ENCODE results near the gene GPAT3.
"Not testable (repeated sequence)": the region's sequence is repeated elsewhere in the genome, so short reads cannot be mapped to it uniquely, and the experiment has no call there.

The GPAT3 gene
- total RNA-seq = 4.5 to 9.3 (median 6.9) reads per million in 4 donors

DNA sequence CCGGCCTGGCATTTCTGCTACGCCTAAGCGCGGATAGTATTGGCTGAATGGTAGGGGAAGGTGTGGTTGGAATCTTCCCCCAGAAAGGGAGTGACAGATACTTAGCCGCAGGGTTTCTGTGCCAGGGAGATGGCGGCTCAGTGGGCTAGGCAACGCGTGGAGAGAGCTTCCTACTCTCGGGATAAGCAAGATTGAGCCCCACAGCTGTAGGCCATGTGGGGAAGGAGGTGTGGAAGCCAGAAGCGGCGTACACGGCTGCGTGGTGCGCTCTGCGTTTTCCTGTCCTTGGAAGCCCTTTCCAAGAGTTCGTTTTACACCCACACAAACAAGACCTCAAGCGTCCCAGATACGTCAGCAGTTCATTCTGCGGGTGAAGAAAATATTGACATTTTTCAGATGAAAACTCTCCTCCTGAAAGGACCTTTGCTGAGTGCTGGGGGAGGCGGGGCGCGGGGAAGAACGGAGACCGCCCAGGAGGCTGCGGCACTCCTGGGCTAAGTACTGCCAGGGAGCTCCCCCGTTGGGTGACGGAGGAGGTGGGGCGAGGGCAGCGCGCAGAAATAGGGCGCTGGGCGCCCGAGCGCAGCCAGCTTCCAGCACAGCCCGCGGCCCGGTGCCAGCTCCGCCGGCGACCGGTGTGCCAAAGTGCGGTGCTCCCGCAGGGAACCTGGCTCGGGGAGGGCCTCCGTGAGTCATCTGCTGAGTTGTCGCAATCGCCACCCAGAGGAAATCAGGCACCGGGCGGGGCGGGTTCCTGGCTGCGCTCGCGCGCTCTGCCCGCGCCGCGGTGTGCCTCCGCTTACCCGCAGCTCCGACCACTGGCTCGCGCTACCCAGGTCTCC is at the start of gene GPAT3:
GPAT3 (plus strand) TSS at position 589 of the 842 bp plus-strand sequence. CDS start 515 bp downstream, outside the sequence.
- peak; percentile 24 to 66 (median 45) for DNase-seq

DNA sequence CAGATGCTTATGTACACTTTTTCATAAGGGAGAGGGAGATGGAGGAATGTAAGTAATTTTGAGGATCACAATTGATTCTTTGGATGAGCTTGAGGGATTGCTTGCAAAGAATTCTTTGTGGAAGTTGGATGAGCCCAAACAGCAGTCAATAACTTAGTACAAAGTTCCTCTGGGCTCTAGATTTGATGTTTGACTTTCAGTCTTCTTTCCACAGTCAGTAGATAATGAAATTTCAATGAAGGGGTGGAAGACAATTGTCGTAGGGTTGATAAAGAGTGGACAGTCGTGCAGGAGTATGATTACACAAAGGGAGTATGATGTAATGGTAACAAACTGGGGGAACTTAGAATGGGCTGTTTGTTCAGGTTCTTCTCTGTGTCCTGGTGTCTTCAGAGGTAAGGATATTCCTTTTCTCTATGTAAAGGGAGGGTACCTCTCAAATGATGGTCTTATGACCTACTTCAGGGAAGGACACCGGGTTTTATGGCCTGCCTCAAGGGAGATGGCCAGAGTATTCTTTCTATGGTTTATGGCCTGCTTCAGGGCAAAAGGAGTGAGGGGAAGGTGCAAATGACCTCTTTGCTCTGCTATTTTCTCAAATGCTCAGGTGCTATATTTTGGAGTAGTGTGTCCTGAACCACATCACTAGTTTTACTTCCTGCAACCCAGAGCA is 49.3 kb upstream of the GPAT3 start:
- no peak for DNase-seq

DNA sequence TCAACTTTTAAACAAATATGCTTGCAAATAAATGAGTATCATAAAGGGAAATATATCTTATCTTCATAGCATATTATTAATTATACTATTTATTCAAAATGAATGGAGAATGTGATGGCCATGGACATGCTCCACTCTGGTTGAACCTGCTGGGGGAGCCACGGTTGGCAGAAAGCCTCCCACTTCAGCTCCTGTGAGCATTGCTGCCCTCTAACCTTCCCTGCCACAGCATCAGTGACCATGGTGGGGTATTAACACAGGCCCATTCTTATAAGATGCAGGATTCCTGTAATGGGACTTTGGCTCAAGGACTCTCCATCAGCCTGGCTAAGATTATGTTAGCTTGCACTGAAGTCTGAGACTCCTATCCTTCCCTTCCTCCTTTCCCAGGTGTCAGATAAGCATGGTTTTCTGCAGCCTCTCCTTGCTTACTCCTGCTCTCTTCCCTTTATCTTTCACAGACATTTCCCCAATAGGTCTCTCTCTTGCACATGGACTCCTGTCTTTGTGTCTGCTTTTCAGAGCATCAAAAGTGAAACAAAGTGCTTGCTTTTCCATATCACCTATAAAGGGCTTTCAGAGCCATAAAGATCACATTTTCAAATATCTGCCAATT is 46.1 kb upstream of the GPAT3 start:
- DNase-seq = no peak

DNA sequence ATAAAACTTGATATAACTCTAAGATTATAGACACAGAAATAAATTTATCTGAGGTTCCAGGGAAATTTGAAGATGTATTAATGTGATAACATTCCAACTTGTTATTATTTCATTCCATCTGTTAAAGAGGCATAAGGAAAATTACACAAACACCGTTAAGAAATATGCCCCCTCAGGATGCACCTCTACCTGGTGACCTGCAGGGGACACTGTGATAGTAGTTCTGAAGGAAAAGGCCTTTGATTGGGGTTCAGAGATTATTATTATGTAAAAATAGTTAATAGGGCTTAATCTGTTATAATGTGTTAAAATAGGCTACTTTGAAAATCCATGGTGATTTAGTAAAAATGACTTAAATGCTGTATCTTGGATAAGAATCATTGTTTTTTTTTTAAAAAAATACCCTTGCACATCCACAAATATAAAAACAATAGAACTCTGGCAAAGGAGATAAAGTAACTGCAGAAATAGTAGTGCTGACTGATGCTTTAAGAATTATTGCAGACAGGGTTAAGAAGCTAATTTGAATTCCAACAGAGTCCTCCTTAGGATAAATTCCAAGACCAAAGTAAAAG is 44.9 kb upstream of the GPAT3 start:
- DNase-seq = peak in 1 of 5 donors; percentile 19

DNA sequence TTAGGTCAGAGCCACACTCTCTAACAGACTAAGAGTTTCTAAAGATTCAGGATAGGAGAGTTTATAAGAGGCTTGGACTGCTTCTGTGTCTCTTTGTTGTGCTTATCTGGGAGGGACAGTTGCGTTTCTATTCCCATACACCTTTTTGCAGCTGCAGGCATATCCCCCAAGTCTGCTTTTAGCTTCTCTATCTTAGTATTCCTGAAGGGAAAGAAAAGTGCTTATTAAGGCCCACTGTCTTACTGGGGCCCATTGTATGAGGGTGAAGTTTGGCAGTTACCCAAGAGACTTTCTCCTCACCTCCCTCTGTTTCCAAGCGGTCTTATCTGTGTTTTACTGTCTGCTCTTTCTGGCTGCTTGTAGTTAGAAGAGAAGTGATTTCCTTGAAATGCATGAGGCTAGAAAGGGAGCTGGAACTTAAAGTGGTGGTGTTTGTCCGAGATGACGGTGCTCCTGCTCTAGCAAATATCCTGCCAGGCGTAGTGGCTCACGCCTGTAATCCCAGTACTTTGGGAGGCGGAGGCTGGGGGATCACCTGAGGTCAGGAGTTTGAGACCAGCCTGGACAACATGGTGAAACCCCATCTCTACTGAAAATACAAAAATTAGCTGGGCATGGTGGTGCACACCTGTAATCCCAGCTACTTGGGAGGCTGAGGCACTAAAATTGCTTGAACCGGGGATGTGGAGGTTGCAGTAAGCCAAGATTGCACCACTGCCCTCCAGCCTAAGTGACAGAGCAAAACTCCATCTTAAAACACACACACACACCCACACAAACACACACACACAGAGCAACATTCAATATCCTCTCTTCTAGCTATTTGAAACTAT is 39.6 kb upstream of the GPAT3 start:
- not testable (repeated sequence) for DNase-seq

DNA sequence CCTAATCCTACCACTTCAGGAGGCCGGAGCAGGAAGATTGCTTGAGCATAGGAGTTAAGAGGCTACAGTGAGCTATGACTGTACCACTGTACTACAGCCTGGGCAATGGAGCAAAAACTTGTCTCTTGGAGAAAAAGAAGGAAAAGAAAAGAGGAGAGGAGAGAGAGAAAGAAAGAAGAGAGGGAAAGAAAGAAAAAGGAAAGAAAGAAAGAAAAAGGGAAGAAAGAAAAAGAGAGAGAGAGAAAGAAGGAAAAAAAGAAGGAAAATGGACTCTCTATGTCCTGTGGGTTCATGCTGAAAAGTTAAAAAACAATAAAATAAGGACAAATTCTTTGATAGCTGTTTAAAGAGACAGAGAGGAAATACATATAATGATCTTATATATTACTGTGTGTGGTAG is 37.7 kb upstream of the GPAT3 start:
- no peak for DNase-seq

DNA sequence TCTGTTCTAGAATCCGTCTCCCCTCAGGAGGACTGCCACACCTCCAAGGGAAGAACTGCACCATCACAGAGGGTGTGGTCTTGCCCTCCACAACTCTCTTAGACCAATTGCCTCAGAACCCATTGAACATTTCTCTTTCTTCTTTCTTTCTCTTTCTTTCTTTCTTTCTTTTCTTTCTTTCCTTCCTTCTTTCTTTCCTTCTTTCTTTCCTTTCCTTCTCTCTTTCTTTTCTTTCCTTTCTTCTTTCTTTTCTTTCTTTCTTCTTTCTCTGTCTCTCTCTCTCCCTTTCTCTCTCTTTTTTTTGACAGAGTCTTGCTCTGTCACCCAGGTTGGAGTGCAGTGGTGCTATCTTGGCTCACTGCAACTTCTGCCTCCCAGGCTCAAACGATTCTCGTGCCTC is 34.2 kb upstream of the GPAT3 start:
- DNase-seq = not testable (repeated sequence)

DNA sequence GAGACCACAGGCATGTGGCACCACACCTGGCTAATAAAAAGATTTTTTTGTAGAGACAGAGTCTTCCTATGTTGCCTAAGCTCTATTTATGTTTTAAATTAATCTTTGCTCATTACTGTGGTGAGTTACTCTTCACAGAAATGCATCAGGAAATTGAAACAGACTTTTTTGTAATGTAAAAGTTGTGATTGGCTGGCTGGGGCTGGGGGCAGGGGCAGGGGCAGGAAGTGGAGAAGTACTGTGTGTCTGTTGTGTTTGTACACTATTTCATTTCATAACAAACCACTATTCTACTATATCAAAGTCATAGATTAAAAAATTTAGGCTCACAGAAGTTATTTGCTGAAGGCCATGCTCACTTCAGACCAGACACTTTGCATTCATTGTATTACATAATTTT is 31.9 kb upstream of the GPAT3 start:
- peak in 1 of 5 donors; percentile 11 for DNase-seq

DNA sequence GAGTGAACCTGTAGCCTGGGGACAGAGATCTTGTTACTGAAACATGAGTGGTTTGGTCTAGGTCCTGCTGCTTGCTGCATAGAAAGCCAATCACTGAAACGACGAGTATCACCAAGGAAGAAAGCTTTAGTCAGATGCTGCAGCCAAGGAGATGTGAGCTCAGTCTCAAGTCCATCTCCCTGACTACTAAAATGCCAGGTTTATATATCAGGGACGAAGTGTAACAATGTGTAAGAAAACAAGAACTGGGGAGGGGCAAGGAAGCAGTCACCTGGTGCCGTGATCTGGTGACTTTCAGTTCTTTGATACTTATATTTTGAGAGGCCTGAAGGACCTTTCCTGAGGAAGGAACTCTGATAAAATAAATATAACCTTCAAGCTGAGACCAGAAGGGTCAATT is 31.4 kb upstream of the GPAT3 start:
- no peak for DNase-seq

DNA sequence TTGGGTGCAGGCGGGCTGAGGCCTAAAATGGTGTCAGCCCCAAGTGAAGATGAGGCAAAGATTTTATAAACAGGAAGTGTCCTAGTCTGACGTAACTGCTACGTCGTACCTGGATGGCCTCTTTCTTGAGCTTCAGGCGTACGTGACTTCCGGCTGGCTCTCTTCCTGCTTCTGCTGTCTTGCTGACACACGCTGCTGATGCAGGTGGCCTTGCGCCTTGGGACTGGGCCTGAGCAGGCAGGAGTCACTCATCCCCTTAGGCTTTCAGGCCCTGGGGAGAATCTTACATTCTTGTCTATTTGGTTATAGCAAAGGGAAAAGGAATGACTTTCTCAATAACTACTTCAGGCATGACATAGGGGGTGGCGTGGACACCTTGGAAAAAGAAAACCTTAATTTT is 30.9 kb upstream of the GPAT3 start:
- no peak for DNase-seq

DNA sequence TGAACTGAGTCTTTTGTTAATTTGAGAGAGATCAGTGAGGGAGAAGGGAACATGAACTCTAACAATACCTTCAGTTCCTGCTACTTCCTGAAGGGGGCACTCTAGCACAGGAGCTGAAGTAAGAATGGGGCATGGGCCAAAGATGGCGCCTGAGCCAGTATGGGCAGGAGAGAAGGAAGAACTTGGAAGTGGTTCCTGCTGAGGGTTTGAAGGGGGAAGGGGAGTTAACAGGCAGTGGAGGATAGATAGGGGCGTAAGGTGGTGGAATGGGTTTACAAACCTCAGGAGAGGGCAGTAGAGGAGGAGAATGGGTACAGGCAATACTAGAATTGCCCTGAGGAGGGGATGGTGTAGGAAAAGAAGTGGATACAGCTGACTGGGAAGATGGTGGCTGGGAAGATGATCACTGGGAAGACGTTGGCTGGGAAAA is 26.7 kb upstream of the GPAT3 start:
- peak in 4 of 5 donors; percentile 28 to 53 (median 39) for DNase-seq

DNA sequence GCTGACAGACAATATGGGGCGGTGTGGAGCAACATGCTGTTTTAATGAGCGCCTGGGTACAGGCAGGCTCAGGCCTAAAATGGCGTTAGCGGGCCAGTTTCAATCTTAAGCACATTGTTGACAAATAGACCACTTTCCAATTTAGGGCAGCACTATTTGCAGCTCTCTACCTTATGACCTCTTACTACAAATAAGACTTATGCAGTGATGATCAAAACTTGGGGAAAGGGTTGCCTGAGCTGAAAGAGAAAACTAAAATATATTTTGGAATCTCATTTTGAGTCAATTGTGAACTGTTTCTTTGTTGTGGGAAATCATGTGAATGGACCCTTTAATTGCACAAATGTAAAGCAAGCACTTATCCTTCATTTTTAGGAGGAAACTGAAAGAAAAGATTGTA is 25.5 kb upstream of the GPAT3 start:
- no peak for DNase-seq

DNA sequence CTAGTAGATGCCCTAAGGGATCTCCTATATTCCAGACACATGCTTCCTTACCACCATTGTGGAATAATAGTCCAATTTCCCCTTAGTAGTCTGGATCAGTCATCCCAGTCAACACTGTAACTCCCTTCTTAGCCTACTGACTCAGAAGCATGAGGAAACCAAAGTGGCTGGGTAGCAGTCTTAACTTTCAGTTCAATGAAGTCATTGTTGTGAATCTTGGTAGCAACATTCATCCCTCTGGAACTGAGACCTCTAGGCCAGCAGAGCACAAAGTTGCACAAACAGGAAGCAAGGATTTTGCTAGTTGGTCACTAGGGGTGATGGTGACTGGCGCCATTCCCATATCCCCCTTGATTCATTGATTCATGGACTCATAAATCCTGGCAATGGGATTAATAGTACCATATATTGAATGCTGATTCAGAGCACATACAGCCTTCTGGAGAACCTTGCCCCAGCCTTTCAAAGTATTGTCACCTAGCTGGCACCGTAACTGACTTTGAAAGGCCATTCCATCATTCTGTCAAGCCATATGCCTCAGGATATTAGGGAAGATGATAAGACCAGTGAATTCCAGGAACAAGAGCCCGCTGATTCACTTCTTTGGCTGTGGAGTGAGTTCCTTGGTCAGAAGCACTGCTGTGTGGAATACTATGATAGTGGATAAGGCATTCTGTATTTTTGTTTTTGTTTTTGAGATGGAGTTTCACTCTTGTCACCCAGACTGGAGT is 19.7 kb upstream of the GPAT3 start:
- no peak for DNase-seq

DNA sequence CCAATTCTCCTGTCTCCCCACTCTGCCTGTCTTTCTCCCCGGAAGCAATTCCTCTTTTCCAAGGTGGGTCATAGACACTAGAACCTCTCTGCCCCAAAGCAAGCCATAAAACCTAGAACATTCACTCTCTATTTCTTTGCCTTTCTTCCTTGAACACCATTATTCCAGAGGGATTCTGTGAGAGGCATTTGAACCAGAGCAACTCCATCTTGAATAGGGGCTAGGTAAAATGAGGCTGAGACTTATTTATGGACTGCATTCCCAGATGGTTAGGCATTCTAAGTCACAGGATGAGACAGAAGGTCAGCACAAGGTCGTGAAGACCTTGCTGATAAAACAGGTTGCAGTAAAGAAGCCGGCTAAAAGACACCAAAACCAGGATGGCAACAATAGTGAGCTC is 13.7 kb upstream of the GPAT3 start:
- DNase-seq = no peak

DNA sequence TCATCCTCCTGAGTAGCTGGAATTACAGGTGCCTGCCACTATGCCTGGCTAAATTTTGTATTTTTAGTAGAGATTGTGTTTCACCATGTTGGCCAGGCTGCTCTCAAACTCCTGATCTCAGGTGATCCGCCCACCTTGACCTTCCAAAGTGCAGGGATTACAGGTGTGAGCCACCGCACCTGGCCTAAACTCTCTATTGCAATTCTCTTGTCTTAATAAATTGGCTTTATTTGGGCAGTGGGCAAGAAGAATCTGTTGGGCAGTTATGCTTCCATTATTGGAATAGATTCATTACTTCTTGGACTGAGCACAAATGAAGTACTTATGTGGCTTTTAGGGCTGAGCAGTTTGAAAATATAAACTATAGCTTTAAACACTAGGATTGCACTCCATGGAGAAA is 8.2 kb upstream of the GPAT3 start:
- no peak for DNase-seq

DNA sequence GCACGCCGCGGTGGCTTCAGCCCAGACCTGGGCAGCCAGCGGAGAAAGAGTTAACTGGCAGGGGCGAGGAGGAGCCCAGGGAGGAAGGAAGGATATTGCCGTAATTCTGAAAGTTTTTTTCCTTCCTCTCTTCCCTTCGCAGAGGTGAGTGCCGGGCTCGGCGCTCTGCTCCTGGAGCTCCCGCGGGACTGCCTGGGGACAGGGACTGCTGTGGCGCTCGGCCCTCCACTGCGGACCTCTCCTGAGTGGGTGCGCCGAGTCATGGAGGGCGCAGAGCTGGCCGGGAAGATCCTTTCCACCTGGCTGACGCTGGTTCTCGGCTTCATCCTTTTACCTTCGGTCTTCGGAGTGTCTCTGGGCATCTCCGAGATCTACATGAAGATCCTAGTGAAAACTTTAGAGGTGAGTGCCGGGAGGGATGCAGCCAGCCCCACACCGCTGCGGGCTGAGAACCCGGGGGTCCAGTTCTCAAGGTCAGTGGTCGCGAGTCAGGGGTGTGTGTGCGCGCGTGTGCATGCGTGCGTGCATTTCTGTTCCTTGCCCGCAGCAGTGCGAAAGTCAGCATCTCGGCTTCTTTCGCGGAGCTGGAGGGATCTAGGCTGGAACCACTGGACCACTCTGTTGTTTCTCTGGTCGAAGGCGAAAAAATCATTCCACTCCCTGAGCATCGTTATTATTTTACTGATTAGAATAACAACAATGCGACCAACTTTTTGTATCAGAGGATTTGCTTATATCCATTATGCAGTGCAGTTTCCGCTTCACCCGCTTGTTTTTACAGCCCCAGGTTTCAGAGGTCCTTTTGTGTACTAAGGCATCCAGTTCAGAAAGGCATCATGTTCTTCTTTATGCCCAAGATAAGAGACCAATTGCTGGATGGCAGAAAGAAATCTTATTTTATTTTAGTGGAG is 709 bp downstream of the GPAT3 start:
- DNase-seq = no peak

DNA sequence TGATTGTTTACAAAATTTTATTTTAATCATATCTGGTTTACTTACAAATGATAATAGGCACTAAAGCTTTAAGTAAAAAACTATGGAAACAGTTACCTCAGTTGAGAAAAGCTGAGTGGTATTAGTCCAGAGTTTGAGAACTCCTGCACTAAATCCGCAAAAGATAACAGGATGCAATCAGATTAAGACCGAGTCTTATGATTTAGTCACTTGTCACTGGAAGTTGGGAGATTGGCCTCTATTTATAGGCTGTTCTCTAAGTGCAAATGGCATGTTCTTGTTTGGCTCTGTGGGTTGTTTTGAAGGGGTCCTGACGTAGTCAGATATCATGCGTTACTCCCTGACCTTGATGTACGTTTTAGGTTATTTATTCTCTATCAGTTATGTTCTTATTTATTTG is 6.3 kb downstream of the GPAT3 start:
- DNase-seq = no peak

DNA sequence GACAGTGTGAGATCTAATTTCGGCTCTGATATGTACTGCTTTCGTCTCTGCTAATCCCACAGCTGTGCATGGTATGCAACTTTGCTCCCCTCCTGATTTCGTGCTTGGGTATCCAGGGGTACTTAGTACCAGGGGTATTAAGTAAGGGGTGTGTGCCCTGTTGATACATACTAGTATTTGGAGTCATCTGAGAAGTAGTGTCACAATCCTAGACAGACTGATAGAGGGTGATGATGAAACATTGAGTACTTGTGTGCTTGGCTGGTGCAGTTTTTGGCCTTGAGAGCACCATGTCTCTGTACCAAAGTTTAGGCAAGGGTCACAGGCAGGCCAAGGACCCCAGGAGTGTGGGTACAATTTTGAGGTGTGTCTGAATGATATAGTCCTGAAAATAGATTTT is 10.9 kb downstream of the GPAT3 start:
- DNase-seq = no peak

DNA sequence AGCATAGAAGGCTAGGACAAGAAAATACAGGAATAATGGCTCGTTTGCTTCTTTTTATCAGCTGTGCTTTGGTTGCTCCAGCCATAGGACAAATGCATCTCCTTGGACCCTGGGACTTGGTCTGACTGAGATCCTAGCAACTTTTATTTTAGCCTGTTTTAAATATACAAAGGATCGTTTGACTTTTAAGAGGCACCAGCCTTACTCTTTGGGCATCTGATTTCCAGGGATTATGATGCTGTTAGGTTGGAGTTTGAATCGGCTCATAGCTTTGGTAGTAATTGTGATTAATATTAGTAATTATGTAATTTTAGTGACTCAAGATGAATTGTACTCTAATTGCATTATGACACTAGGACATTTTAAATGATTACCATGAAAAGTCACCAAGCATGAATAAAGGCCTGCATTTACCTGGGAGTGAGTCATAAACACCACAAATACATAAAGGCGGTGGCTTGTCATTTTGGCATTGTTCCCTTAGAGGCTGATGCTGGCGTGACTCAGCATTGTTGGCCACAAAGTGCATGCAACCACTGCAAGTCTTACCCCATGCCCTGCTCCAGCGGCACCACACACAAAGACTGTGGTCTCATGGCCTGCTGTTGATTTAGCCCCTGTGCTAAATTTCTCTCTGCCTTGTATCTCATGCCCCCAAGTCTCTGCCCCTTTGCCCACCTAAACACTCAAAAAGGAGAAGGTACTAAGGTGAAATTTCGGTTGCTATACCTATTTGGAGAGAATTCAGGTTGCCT is 12.4 kb downstream of the GPAT3 start:
- DNase-seq = peak in 2 of 5 donors; percentile 5 to 90

DNA sequence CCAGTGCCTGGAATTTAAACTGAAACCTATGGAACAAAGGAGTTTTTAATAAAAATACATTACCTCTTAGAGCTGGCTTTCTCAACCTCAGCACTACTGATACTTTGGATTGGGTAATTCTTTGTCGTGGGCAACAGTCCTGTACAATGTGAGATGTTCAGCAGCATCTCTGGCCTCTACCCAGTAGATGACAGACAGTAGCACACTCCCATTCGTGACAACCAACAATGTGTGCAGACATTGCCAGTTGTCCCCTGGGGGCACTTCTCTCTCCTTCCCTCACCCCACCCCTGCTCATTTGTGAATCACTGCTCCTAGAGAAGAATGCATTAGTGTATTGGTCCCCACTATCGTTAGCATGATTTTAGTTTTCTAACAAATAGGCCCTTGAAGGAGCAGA is 16.2 kb downstream of the GPAT3 start:
- no peak for DNase-seq
